Epithelial cell of esophagus (primary cell): ENCODE results near the gene KLHDC10.

Experiments
- DNase-seq: peaks from one replicate; pipeline ENCODE4 v3.0.0; 2010; ENCODE audit warnings: low read depth
- H3K4me3 ChIP-seq: 2 replicates; pipeline ENCODE4 v1.5.1; 2011; ENCODE audit warnings: mild to moderate bottlenecking, low read length, control low read depth
- CTCF ChIP-seq: IDR thresholded peaks from 2 replicates; pipeline ENCODE4 v1.5.1; 2011; ENCODE audit warnings: low read depth, mild to moderate bottlenecking, low read length, control low read depth, inconsistent platforms; ENCODE audit not compliant: insufficient read depth; ENCODE audit errors: missing control alignments

Gene KLHDC10

GRCh38 chr7:130131964-130132875, 61.9 kb downstream of the KLHDC10 start:
- TF ChIP-seq CTCF = no peak
- no peak overlapping the region for H3K4me3 ChIP-seq
- no peak for DNase-seq

GRCh38 chr7:130133029-130133782, 62.9 kb downstream of the KLHDC10 start:
- H3K4me3 ChIP-seq = no peak overlapping the region
- DNase-seq = no peak
- no peak for TF ChIP-seq CTCF

- no peak overlapping the region for H3K4me3 ChIP-seq
- no peak for DNase-seq
- TF ChIP-seq CTCF = no peak
These were observed 63.8 kb downstream of the KLHDC10 start for GRCh38 chr7:130134106-130134636.

- TF ChIP-seq CTCF = no peak
- no peak for DNase-seq
- no peak overlapping the region for H3K4me3 ChIP-seq
These were observed 64.4 kb downstream of the KLHDC10 start for GRCh38 chr7:130134726-130135125.

GRCh38 chr7:130135208-130136205, 65.2 kb downstream of the KLHDC10 start:
- H3K4me3 ChIP-seq = no peak overlapping the region
- DNase-seq = no peak
- no peak for TF ChIP-seq CTCF

- TF ChIP-seq CTCF = no peak
- no peak overlapping the region for H3K4me3 ChIP-seq
- DNase-seq = no peak
These were observed 66.3 kb downstream of the KLHDC10 start for GRCh38 chr7:130136579-130137167.
